ACC112 (cell line): Measurements from ENCODE around the gene MECR.
"Not testable (repeated sequence)": the region's sequence is repeated elsewhere in the genome, so short reads cannot be mapped to it uniquely, and the experiment has no call there.

ENCODE experiments used
- H2AFZ ChIP-seq: fragments of 200-600 bp; sonication (generic); one replicate; pipeline ENCODE4 v1.6.0; 2017; ENCODE audit warnings: antibody characterized with exemption, low read length; ENCODE audit not compliant: unreplicated experiment
- H3K27ac ChIP-seq: fragments of 200-600 bp; sonication (generic); 2 replicates; pipeline ENCODE4 v1.5.1; 2014; ENCODE audit warnings: low read depth, mild to moderate bottlenecking, antibody characterized with exemption, low read length, moderate library complexity
- H3K27me3 ChIP-seq: fragments of 200-600 bp; sonication (generic); 2 replicates; pipeline ENCODE4 v1.6.1; 2014; ENCODE audit warnings: mild to moderate bottlenecking, antibody characterized with exemption, low read length, moderate library complexity, mixed read lengths; ENCODE audit not compliant: insufficient read depth
- H3K36me3 ChIP-seq: fragments of 200-600 bp; sonication (generic); 2 replicates; pipeline ENCODE4 v1.6.1; 2016; ENCODE audit warnings: mild to moderate bottlenecking, antibody characterized with exemption, low read length, moderate library complexity, mixed read lengths; ENCODE audit not compliant: insufficient read depth
- H3K4me1 ChIP-seq: fragments of 200-600 bp; sonication (generic); one replicate; pipeline ENCODE4 v1.6.1; 2016; ENCODE audit warnings: low read length, mixed read lengths; ENCODE audit not compliant: insufficient read depth, unreplicated experiment, control insufficient read depth
- H3K4me3 ChIP-seq: fragments of 200-600 bp; sonication (generic); 2 replicates; pipeline ENCODE4 v1.5.1; 2014; ENCODE audit warnings: mild to moderate bottlenecking, low read depth, low read length
- H3K79me2 ChIP-seq: fragments of 200-600 bp; sonication (generic); one replicate; pipeline ENCODE4 v1.6.0; 2016; ENCODE audit warnings: low read length; ENCODE audit not compliant: control insufficient read depth, unreplicated experiment, insufficient read depth

The MECR gene

GRCh38 chr1:29222260-29222659 lies 8.5 kb downstream of the MECR start:
- not testable (repeated sequence) for H3K36me3 ChIP-seq, H3K4me3 ChIP-seq, H3K27me3 ChIP-seq, H3K79me2 ChIP-seq, H3K27ac ChIP-seq, H3K4me1 ChIP-seq, H2AFZ ChIP-seq

- Histone ChIP-seq H3K4me1 (no peaks in the 10 kb centered on the region), H3K4me3 (no peak overlapping the region), H3K36me3 (peaks cover under 1% of the 10 kb centered on the region; the same call in 1 of the 2 replicates), H2AFZ (no peak overlapping the region), H3K79me2 (no peaks in the 10 kb centered on the region), H3K27me3 (no peaks in the 10 kb centered on the region), H3K27ac (no peak overlapping the region)
These were observed 9.4 kb downstream of the MECR start for GRCh38 chr1:29221296-29221695.

GRCh38 chr1:29218223-29218622 lies 12.5 kb downstream of the MECR start:
- Histone ChIP-seq H3K27me3 (no peaks in the 10 kb centered on the region), H3K79me2 (no peaks in the 10 kb centered on the region), H3K4me1 (no peaks in the 10 kb centered on the region), H2AFZ (no peak overlapping the region), H3K27ac (no peak overlapping the region), H3K36me3 (peaks cover 11% of the 10 kb centered on the region; the same call in 1 of the 2 replicates), H3K4me3 (no peak overlapping the region)

GRCh38 chr1:29217633-29218032 lies 13.1 kb downstream of the MECR start:
- Histone ChIP-seq H3K4me1 (no peaks in the 10 kb centered on the region), H3K27me3 (no peaks in the 10 kb centered on the region), H3K79me2 (no peaks in the 10 kb centered on the region), H3K27ac (no peak overlapping the region), H3K4me3 (no peak overlapping the region), H2AFZ (no peak overlapping the region), H3K36me3 (peaks cover 11% of the 10 kb centered on the region; the same call in 1 of the 2 replicates)

GRCh38 chr1:29213055-29213454 lies 17.7 kb downstream of the MECR start:
- Histone ChIP-seq H3K4me3 (no peak overlapping the region), H3K27me3 (no peaks in the 10 kb centered on the region), H3K36me3 (peaks cover 19% of the 10 kb centered on the region; the same call in 1 of the 2 replicates), H3K4me1 (peaks cover 9% of the 10 kb centered on the region), H2AFZ (no peak overlapping the region), H3K27ac (no peak overlapping the region), H3K79me2 (no peaks in the 10 kb centered on the region)

- Histone ChIP-seq H3K79me2 (no peaks in the 10 kb centered on the region), H3K27ac (no peak overlapping the region), H3K27me3 (no peaks in the 10 kb centered on the region), H3K4me1 (peaks cover 9% of the 10 kb centered on the region), H3K36me3 (peaks cover 19% of the 10 kb centered on the region; the same call in 1 of the 2 replicates), H2AFZ (no peak overlapping the region), H3K4me3 (no peak overlapping the region)
These were observed 19.4 kb downstream of the MECR start for GRCh38 chr1:29211086-29212030.

GRCh38 chr1:29210278-29211085 lies 20.3 kb downstream of the MECR start:
- H3K4me1 ChIP-seq: peaks cover 9% of the 10 kb centered on the region
- no peak overlapping the region for H3K4me3 ChIP-seq
- H3K27ac ChIP-seq: no peak overlapping the region
- no peaks in the 10 kb centered on the region for H3K79me2 ChIP-seq
- no peak overlapping the region for H2AFZ ChIP-seq
- H3K36me3 ChIP-seq: peaks cover 12% of the 10 kb centered on the region; the same call in 1 of the 2 replicates
- no peaks in the 10 kb centered on the region for H3K27me3 ChIP-seq

GRCh38 chr1:29209173-29209572 lies 21.6 kb downstream of the MECR start:
- Histone ChIP-seq H3K79me2 (no peaks in the 10 kb centered on the region), H2AFZ (no peak overlapping the region), H3K4me1 (peaks cover 9% of the 10 kb centered on the region), H3K36me3 (peaks cover 8% of the 10 kb centered on the region; the same call in 1 of the 2 replicates), H3K27me3 (no peaks in the 10 kb centered on the region), H3K27ac (no peak overlapping the region), H3K4me3 (no peak overlapping the region)

GRCh38 chr1:29208442-29208841 lies 22.3 kb downstream of the MECR start:
- H3K27me3 ChIP-seq: no peaks in the 10 kb centered on the region
- H3K4me1 ChIP-seq: peaks cover 9% of the 10 kb centered on the region
- H3K27ac ChIP-seq: no peak overlapping the region
- H3K36me3 ChIP-seq: peaks cover 8% of the 10 kb centered on the region; the same call in 1 of the 2 replicates
- H3K79me2 ChIP-seq: no peaks in the 10 kb centered on the region
- H3K4me3 ChIP-seq: no peak overlapping the region
- H2AFZ ChIP-seq: no peak overlapping the region

GRCh38 chr1:29202584-29203340 lies 28.0 kb downstream of the MECR start:
- Histone ChIP-seq H3K27me3 (no peaks in the 10 kb centered on the region), H3K79me2 (no peaks in the 10 kb centered on the region), H2AFZ (no peak overlapping the region), H3K4me1 (peaks cover 9% of the 10 kb centered on the region), H3K36me3 (0 out of 2 replicates have a peak, but pooled peaks cover 6% of the 10 kb centered on the region), H3K27ac (peak overlapping the region; percentile 46), H3K4me3 (no peak overlapping the region)
